Measurements from ENCODE around the gene ECSIT.
"Not testable (repeated sequence)": the region's sequence is repeated elsewhere in the genome, so short reads cannot be mapped to it uniquely, and the experiment has no call there.

The ECSIT gene

GRCh38 chr19:11528551-11529341 lies at the start of gene ECSIT:
TSS of gene ECSIT (minus strand) at chr19:11529134. CDS start at chr19:11519170, 9,964 bp downstream.
- no peak for FAIRE-seq

- FAIRE-seq: no peak
Observed at GRCh38 chr19:11577451-11578257, 48.7 kb upstream of the ECSIT start, which contains the start of gene ACP5. TSS of gene ACP5 (minus strand) at chr19:11577645. CDS start at chr19:11577317, 328 bp downstream.

- no peak for FAIRE-seq
Observed at GRCh38 chr19:11576227-11576626, 47.3 kb upstream of the ECSIT start.

- FAIRE-seq: no peak
Observed at GRCh38 chr19:11574689-11575088, 45.8 kb upstream of the ECSIT start.

- not testable (repeated sequence) for FAIRE-seq
Observed at GRCh38 chr19:11573763-11574162, 44.8 kb upstream of the ECSIT start.

- not testable (repeated sequence) for FAIRE-seq
Observed at GRCh38 chr19:11573354-11573753, 44.4 kb upstream of the ECSIT start.

GRCh38 chr19:11570039-11570462 lies 41.1 kb upstream of the ECSIT start:
- FAIRE-seq: no peak

- no peak for FAIRE-seq
Observed at GRCh38 chr19:11566164-11566563, 37.2 kb upstream of the ECSIT start.

GRCh38 chr19:11565649-11565980 lies 36.7 kb upstream of the ECSIT start:
- not testable (repeated sequence) for FAIRE-seq

- FAIRE-seq: not testable (repeated sequence)
Observed at GRCh38 chr19:11564082-11564807, 35.3 kb upstream of the ECSIT start.

- no peak for FAIRE-seq
Observed at GRCh38 chr19:11563532-11563931, 34.6 kb upstream of the ECSIT start.

- FAIRE-seq: no peak
Observed at GRCh38 chr19:11560404-11561051, 31.6 kb upstream of the ECSIT start.

- no peak for FAIRE-seq
Observed at GRCh38 chr19:11558881-11559828, 30.2 kb upstream of the ECSIT start, which contains the start of gene ELOF1. TSS of gene ELOF1 (minus strand) at chr19:11559230. CDS start at chr19:11554347, 4,883 bp downstream.

GRCh38 chr19:11556634-11557420 lies 27.9 kb upstream of the ECSIT start:
- no peak for FAIRE-seq

- FAIRE-seq: no peak
Observed at GRCh38 chr19:11555246-11555645, 26.3 kb upstream of the ECSIT start.

GRCh38 chr19:11554160-11554559 lies 25.2 kb upstream of the ECSIT start:
- FAIRE-seq: no peak

- no peak for FAIRE-seq
Observed at GRCh38 chr19:11552666-11553372, 23.9 kb upstream of the ECSIT start.

- FAIRE-seq: no peak
Observed at GRCh38 chr19:11551603-11552235, 22.8 kb upstream of the ECSIT start.

GRCh38 chr19:11550265-11550664 lies 21.3 kb upstream of the ECSIT start:
- no peak for FAIRE-seq
